Lower lobe of right lung (tissue), 2 donors: Measurements from ENCODE around the gene BTN2A1. TPM values are rescaled to one million over a fixed set of nuclear protein-coding genes. Genes with fewer than 3 reads are reported as not detected.

Experiments
- ATAC-seq, 2 donors: fragments of 200-7000 bp; cut with Tn5 transposase; one replicate each; pipeline ENCODE4 v1.9.1; 2020 to 2022; ENCODE audit warnings: mild to moderate bottlenecking in 2 of 2, moderate library complexity in 2 of 2
- DNase-seq: peaks from one replicate; pipeline ENCODE4 v3.0.0-alpha.2; 2020
- H3K27ac ChIP-seq: fragments of 200-600 bp; one replicate; pipeline ENCODE4 v1.8.0; 2022
- H3K27me3 ChIP-seq: fragments of 200-600 bp; one replicate; pipeline ENCODE4 v1.8.0; 2022; ENCODE audit warnings: low read depth
- H3K36me3 ChIP-seq: fragments of 200-600 bp; one replicate; pipeline ENCODE4 v1.8.0; 2022; ENCODE audit warnings: mild to moderate bottlenecking
- H3K4me1 ChIP-seq: fragments of 200-600 bp; one replicate; pipeline ENCODE4 v1.8.0; 2022
- H3K4me3 ChIP-seq: fragments of 200-600 bp; one replicate; pipeline ENCODE4 v1.8.0; 2022; ENCODE audit warnings: mild to moderate bottlenecking
- H3K9me3 ChIP-seq: fragments of 200-600 bp; one replicate; pipeline ENCODE4 v1.8.0; 2022
- CTCF ChIP-seq: fragments of 200-600 bp; IDR thresholded peaks from one replicate; pipeline ENCODE4 v1.8.0; 2022; ENCODE audit warnings: antibody characterized with exemption, mild to moderate bottlenecking
- intact Hi-C: fragments of 100-400 bp; cut with DNase I; formaldehyde crosslinking; loops from one replicate; pipeline ENCODE4 v1.11.0; 2022
- total RNA-seq: library from RNA; stranded (reverse); fragmentation: NEBNext Ultra II Directional; extraction: Animal tissue kit (Norgen Biotek cat#: 25700); gene quantifications from one replicate; pipeline ENCODE4 v1.2.1, GENCODE V29; 2021
- donor health status: DM: no; HTN: yes; CAD: no; lungs with severe emphysema.

BTN2A1 gene
- total RNA-seq, 1 donor from 2014 or later = 27.0 TPM

DNA sequence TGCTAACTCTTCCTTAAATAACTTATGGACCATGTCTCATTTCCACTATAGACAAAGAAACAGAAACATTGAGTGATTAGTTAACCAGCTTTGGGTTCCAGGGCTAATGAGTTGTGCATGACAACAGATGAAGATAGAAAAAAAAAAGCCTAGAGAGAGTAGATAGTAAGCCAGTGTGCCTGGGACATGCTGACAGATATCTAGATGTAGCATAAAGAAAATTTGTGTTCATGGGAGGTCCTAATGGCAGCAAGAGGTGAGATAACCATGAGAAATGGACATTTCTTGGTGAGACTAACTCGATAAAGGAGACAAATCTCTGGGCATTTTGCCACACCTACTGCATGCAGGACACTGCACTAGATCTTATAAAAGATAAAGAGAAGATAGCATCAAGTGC is 20.2 kb upstream of the BTN2A1 start:
- Histone ChIP-seq H3K4me1 (peaks cover 25% of the 10 kb centered on the region), H3K4me3 (no peak overlapping the region), H3K27me3 (no peaks in the 10 kb centered on the region), H3K36me3 (no peaks in the 10 kb centered on the region), H3K27ac (no peak overlapping the region), H3K9me3 (peaks cover 9% of the 10 kb centered on the region)
- no peak for TF ChIP-seq CTCF
- ATAC-seq (no peak), DNase-seq (no peak)
- intact Hi-C loops = no loop called here

- no peak for TF ChIP-seq CTCF
- intact Hi-C loops = no loop called here
Measured at GRCh38 chr6:26438000-26438399, 19.8 kb upstream of the BTN2A1 start.

GRCh38 chr6:26439151-26440125 is 18.3 kb upstream of the BTN2A1 start:
- intact Hi-C loops = no loop called here
- peak overlapping the region; percentile 87 for H3K27ac ChIP-seq
- ATAC-seq = no peak

More at GRCh38 chr6:26438000-26438399, 19.8 kb upstream of the BTN2A1 start:
- Histone ChIP-seq H3K27me3 (no peaks in the 10 kb centered on the region), H3K9me3 (peaks cover 9% of the 10 kb centered on the region), H3K4me1 (peaks cover 27% of the 10 kb centered on the region), H3K36me3 (no peaks in the 10 kb centered on the region), H3K4me3 (no peak overlapping the region), H3K27ac (no peak overlapping the region)
- no peak for DNase-seq
- ATAC-seq = no peak

GRCh38 chr6:26440977-26441358 is 16.8 kb upstream of the BTN2A1 start:
- intact Hi-C loops = no loop called here
- TF ChIP-seq CTCF = no peak
- DNase-seq (no peak), ATAC-seq (no peak)
- Histone ChIP-seq H3K9me3 (no peaks in the 10 kb centered on the region), H3K27ac (peak overlapping the region; percentile 87), H3K36me3 (peaks cover 19% of the 10 kb centered on the region), H3K4me3 (peak overlapping the region; percentile 61), H3K4me1 (peaks cover 33% of the 10 kb centered on the region), H3K27me3 (no peaks in the 10 kb centered on the region)

More at GRCh38 chr6:26439151-26440125, 18.3 kb upstream of the BTN2A1 start:
- no peak for TF ChIP-seq CTCF
- Histone ChIP-seq H3K36me3 (peaks cover 4% of the 10 kb centered on the region), H3K4me1 (peaks cover 27% of the 10 kb centered on the region), H3K9me3 (no peaks in the 10 kb centered on the region), H3K4me3 (peak overlapping the region; percentile 61), H3K27me3 (no peaks in the 10 kb centered on the region)
- DNase-seq = no peak

- H3K9me3 ChIP-seq = no peaks in the 10 kb centered on the region
- intact Hi-C loops = no loop called here
- no peaks in the 10 kb centered on the region for H3K27me3 ChIP-seq
- no peak for ATAC-seq
- peaks cover 40% of the 10 kb centered on the region for H3K4me1 ChIP-seq
- no peak overlapping the region for H3K27ac ChIP-seq
- peaks cover 25% of the 10 kb centered on the region for H3K36me3 ChIP-seq
- no peak for DNase-seq
- no peak for TF ChIP-seq CTCF
- H3K4me3 ChIP-seq = peak overlapping the region; percentile 61
Measured at GRCh38 chr6:26441977-26442376, 15.8 kb upstream of the BTN2A1 start.
